Nephron (organoid): ENCODE measurements around the gene C11orf65.

Experiments
- H3K27ac Mint-ChIP-seq, 3 experiments: 2 replicates each; pipeline ENCODE4 v1.8.0; 2020; ENCODE audit warnings: mixed read lengths in 3 of 3, mild to moderate bottlenecking in 2 of 3, moderate library complexity in 1 of 3
- H3K27me3 Mint-ChIP-seq: 2 replicates; pipeline ENCODE4 v1.8.0; 2021; ENCODE audit warnings: low read depth, mild to moderate bottlenecking, moderate library complexity, mixed read lengths
- H3K36me3 Mint-ChIP-seq: 2 replicates; pipeline ENCODE4 v1.8.0; 2020; ENCODE audit warnings: low read depth, mixed read lengths
- H3K4me1 Mint-ChIP-seq: 2 replicates; pipeline ENCODE4 v1.8.0; 2020; ENCODE audit warnings: mixed read lengths
- H3K4me3 Mint-ChIP-seq, 3 experiments: 2 replicates each; pipeline ENCODE4 v1.8.0; 2020; ENCODE audit warnings: mild to moderate bottlenecking in 3 of 3, mixed read lengths in 3 of 3, moderate library complexity in 2 of 3
- H3K9me3 Mint-ChIP-seq: 2 replicates; pipeline ENCODE4 v1.8.0; 2020; ENCODE audit warnings: mixed read lengths
- TF ChIP-seq, protein P1 (sequence below), 3 experiments: fragments of 200-600 bp; sonication (generic); IDR thresholded peaks; one replicate each; pipeline ENCODE4 v1.5.0; 2021; ENCODE audit warnings: antibody characterized with exemption in 3 of 3; ENCODE audit not compliant: unreplicated experiment in 3 of 3

The C11orf65 gene

DNA sequence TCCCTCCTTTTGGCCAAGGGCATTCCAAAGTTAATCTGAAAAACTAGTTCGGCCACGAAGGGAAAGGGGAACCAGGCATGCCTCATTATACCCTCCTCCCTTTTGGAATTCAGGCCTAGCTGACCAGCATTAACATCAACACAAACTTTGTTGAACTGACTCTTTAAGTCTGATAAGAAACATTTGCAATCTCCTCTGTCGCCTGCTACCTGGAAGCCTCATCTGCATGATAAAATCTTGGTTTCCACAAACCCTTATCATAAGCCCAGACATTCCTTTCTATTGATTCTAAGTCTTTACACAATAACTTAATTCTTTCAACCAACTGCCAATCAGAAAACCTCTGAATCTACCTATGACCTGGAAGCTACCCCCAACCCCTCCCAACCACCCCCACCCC is 19.5 kb upstream of the C11orf65 start:
- Mint-ChIP-seq H3K27ac (no peak overlapping the region), H3K4me1 (no peaks in the 10 kb centered on the region), H3K27me3 (no peaks in the 10 kb centered on the region), H3K9me3 (no peaks in the 10 kb centered on the region), H3K36me3 (peaks cover 55% of the 10 kb centered on the region), H3K4me3 (no peak overlapping the region)
- TF ChIP-seq, protein P1, sequence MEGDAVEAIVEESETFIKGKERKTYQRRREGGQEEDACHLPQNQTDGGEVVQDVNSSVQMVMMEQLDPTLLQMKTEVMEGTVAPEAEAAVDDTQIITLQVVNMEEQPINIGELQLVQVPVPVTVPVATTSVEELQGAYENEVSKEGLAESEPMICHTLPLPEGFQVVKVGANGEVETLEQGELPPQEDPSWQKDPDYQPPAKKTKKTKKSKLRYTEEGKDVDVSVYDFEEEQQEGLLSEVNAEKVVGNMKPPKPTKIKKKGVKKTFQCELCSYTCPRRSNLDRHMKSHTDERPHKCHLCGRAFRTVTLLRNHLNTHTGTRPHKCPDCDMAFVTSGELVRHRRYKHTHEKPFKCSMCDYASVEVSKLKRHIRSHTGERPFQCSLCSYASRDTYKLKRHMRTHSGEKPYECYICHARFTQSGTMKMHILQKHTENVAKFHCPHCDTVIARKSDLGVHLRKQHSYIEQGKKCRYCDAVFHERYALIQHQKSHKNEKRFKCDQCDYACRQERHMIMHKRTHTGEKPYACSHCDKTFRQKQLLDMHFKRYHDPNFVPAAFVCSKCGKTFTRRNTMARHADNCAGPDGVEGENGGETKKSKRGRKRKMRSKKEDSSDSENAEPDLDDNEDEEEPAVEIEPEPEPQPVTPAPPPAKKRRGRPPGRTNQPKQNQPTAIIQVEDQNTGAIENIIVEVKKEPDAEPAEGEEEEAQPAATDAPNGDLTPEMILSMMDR (IDR thresholded peaks at IDR 0.05; ENCODE audit: unreplicated experiment in 3 of 3) = no peak

DNA sequence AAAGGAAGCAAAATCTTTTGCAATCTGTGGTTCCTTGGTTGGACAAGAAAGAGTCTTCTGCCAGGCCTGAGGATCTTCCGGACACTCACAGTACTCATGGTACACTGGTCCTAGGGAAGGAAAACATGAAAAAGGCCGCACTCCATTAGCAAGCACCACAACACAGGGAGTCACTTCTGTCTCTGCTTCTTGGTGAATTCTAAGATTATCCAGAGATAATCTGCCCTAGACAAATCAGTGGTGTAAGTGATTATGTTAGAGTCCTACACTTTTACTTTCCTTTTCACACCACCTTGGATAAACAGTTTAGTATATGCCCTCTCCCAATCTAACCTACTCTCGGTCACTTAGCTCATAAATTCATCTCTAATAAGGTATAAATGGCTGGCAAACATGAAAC is 19.0 kb upstream of the C11orf65 start:
- TF ChIP-seq, protein P1 (IDR thresholded peaks at IDR 0.05; ENCODE audit: unreplicated experiment in 3 of 3) = no peak
- Mint-ChIP-seq H3K27ac (no peak overlapping the region), H3K9me3 (no peaks in the 10 kb centered on the region), H3K4me3 (no peak overlapping the region), H3K27me3 (no peaks in the 10 kb centered on the region), H3K36me3 (peaks cover 57% of the 10 kb centered on the region), H3K4me1 (no peaks in the 10 kb centered on the region)

DNA sequence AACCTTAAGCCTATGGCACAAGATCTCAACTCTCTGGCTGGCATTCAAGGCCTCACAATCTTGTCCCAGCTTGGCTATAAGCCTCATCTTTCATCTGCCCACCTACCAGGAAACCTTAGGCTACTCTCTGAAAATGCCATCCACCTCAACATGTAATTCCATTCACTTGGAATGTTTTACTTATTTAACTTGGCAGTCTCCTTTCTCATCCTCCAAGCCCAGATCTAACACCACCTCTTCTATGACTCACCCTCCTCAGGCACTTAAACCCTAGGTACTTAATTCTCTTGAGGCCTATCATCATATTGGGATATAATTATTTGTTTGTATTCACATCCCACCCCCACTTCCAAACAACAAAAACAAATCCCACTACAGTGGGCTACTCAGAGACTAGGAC is 15.8 kb upstream of the C11orf65 start:
- no peak overlapping the region for H3K4me3 Mint-ChIP-seq
- no peaks in the 10 kb centered on the region for H3K9me3 Mint-ChIP-seq
- H3K36me3 Mint-ChIP-seq = peaks cover 45% of the 10 kb centered on the region
- H3K4me1 Mint-ChIP-seq = no peaks in the 10 kb centered on the region
- no peak overlapping the region for H3K27ac Mint-ChIP-seq
- no peaks in the 10 kb centered on the region for H3K27me3 Mint-ChIP-seq
- TF ChIP-seq, protein P1 (IDR thresholded peaks at IDR 0.05; ENCODE audit: unreplicated experiment in 3 of 3) = no peak

DNA sequence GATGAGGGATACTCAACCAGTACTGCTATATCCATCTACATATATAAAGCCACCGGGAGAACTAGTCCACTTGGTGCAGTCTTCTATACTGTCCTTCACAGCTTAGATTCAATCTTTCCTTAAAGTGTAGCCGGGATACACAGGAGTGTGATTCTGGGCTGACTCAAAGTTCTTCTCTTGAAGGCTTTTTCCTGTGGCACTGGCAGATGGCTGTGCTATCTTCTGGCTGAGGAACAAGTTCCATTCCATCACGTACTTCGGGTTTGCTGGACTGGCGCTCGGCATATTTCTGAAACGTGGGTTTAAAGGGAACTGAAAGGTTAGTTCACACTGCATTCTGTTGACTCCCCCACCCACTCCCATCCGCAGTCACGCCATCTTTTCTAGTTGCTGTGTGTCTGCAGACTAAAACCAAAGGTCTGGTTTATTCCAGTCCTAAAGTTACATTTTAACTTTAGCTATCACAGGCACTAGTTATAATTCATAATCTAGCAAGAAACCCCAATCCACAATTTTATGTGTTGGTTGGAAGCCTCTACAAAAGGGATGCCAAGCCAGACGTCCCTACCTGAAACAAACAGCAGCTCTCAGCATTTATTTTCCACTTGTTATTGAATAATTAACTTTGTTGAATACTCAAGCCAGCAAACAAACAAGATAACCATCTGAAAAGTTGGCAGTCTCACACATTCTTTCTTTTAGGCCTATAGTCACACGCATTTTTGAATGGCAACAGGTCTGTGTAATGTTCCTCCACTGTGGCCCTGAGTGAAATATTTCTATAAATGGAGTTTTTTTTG is 7.5 kb upstream of the C11orf65 start:
- no peaks in the 10 kb centered on the region for H3K4me1 Mint-ChIP-seq
- H3K9me3 Mint-ChIP-seq = no peaks in the 10 kb centered on the region
- no peaks in the 10 kb centered on the region for H3K27me3 Mint-ChIP-seq
- H3K4me3 Mint-ChIP-seq = no peak overlapping the region
- peak overlapping the region; percentile 61 to 88 (median 83) for H3K27ac Mint-ChIP-seq
- TF ChIP-seq, protein P1 (IDR thresholded peaks at IDR 0.05; ENCODE audit: unreplicated experiment in 3 of 3) = no peak
- peaks cover 26% of the 10 kb centered on the region for H3K36me3 Mint-ChIP-seq

DNA sequence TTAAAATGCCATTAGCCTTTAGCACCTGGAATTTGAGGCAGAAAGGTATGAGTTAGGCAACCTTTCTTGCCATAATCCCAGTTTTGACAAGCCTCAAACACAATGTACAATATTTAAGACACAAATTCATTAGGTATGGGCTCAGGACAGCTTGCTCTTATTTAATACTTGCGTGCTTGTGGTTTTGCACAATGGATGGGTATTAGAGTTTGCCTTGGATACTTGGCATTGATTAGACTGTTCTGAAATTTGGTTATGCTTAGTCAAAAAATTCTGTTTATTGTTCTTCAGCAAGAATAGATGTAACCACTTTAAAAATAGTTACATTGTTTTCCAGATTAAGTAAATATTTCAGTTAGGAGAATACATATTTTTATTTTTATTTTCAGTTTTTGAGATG is 5.4 kb upstream of the C11orf65 start:
- Mint-ChIP-seq H3K27me3 (no peaks in the 10 kb centered on the region), H3K27ac (no peak overlapping the region), H3K36me3 (peaks cover 21% of the 10 kb centered on the region), H3K9me3 (no peaks in the 10 kb centered on the region), H3K4me3 (no peak overlapping the region), H3K4me1 (no peaks in the 10 kb centered on the region)
- TF ChIP-seq, protein P1 (IDR thresholded peaks at IDR 0.05; ENCODE audit: unreplicated experiment in 3 of 3) = no peak

DNA sequence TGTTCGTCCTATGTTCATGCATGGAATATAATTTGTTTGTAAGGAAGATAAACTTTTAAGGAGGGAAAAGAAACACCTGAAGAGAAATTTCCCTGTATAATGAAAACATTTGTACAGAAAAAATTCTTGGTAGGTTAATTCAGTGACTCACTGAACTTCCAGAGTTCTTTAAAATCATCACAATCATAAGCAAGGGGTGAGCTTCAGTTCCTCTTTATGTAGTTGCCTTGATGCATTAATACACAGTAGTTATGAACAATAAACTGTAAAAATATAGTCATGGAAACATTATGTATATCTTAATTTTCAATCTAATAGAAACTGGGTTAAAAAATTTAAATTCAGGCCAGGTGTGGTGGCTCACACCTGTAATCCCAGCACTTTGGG is 1.1 kb upstream of the C11orf65 start:
- TF ChIP-seq, protein P1 (IDR thresholded peaks at IDR 0.05; ENCODE audit: unreplicated experiment in 3 of 3) = no peak
- H3K9me3 Mint-ChIP-seq = no peaks in the 10 kb centered on the region
- H3K27me3 Mint-ChIP-seq = no peaks in the 10 kb centered on the region
- peak overlapping the region; percentile 100 for H3K27ac Mint-ChIP-seq
- peak overlapping the region in 2 of 3 experiments; percentile 69 to 97 for H3K4me3 Mint-ChIP-seq
- H3K36me3 Mint-ChIP-seq = no peaks in the 10 kb centered on the region
- no peaks in the 10 kb centered on the region for H3K4me1 Mint-ChIP-seq
